ENCODE measurements around the gene PGGHG.

PGGHG gene

GRCh38 chr11:288478-289397 lies at the start of gene PGGHG:
Gene PGGHG, plus strand, starts transcription at chr11:289126. Its CDS starts 691 bp downstream, at chr11:289817.
- peak; percentile 53 for DNase-seq

GRCh38 chr11:240315-240714 lies 48.6 kb upstream of the PGGHG start:
- DNase-seq, result no peak

- no peak for DNase-seq
Observed at GRCh38 chr11:241634-242033, 47.3 kb upstream of the PGGHG start.

GRCh38 chr11:244376-244775 lies 44.5 kb upstream of the PGGHG start:
- no peak for DNase-seq

- DNase-seq, result no peak
Observed at GRCh38 chr11:249062-249461, 39.9 kb upstream of the PGGHG start.

GRCh38 chr11:250274-250673 lies 38.7 kb upstream of the PGGHG start:
- DNase-seq, result no peak

GRCh38 chr11:250740-251299 lies 38.1 kb upstream of the PGGHG start:
- peak; percentile 77 for DNase-seq

GRCh38 chr11:251550-251949 lies 37.4 kb upstream of the PGGHG start:
- no peak for DNase-seq

- no peak for DNase-seq
Observed at GRCh38 chr11:252666-253065, 36.3 kb upstream of the PGGHG start.

- DNase-seq, result no peak
Observed at GRCh38 chr11:253160-253885, 35.6 kb upstream of the PGGHG start.

GRCh38 chr11:253886-254270 lies 35.0 kb upstream of the PGGHG start:
- DNase-seq, result no peak

GRCh38 chr11:255176-255575 lies 33.8 kb upstream of the PGGHG start:
- DNase-seq, result no peak

GRCh38 chr11:255816-256215 lies 33.1 kb upstream of the PGGHG start:
- no peak for DNase-seq

- DNase-seq, result no peak
Observed at GRCh38 chr11:256952-257737, 31.8 kb upstream of the PGGHG start.

- DNase-seq, result no peak
Observed at GRCh38 chr11:257766-258493, 31.0 kb upstream of the PGGHG start.

- no peak for DNase-seq
Observed at GRCh38 chr11:259413-259812, 29.5 kb upstream of the PGGHG start.

GRCh38 chr11:261624-262023 lies 27.3 kb upstream of the PGGHG start:
- no peak for DNase-seq

GRCh38 chr11:266676-267439 lies 22.1 kb upstream of the PGGHG start:
- DNase-seq, result no peak

- DNase-seq, result peak; percentile 69
Observed at GRCh38 chr11:267491-267994, 21.4 kb upstream of the PGGHG start.

- DNase-seq, result peak; percentile 78
Observed at GRCh38 chr11:268716-269145, 20.2 kb upstream of the PGGHG start.

All from CD4-positive, alpha-beta T cell treated with Interleukin-15 for 1 hour (primary cell).